Left ventricle myocardium inferior (tissue), 1 donor: ENCODE measurements around the gene KLHL6. TPM values are rescaled to one million over a fixed set of nuclear protein-coding genes. Genes with fewer than 3 reads are reported as not detected.
"Not testable (repeated sequence)": the region's sequence is repeated elsewhere in the genome, so short reads cannot be mapped to it uniquely, and the experiment has no call there.

Experiments
- DNase-seq: peaks from one replicate; pipeline ENCODE4 v3.0.0-alpha.2; 2020
- H3K27ac ChIP-seq: fragments of 200-600 bp; replicated peaks from 2 replicates; pipeline ENCODE4 v1.8.0; 2021
- H3K27me3 ChIP-seq: fragments of 200-600 bp; 2 replicates; pipeline ENCODE4 v1.8.0; 2021; ENCODE audit warnings: low read depth
- H3K36me3 ChIP-seq: fragments of 200-600 bp; 2 replicates; pipeline ENCODE4 v1.8.0; 2021
- H3K4me1 ChIP-seq: fragments of 200-600 bp; 2 replicates; pipeline ENCODE4 v1.8.0; 2021
- H3K4me3 ChIP-seq: fragments of 200-600 bp; 2 replicates; pipeline ENCODE4 v1.8.0; 2021; ENCODE audit warnings: mild to moderate bottlenecking, moderate library complexity
- H3K9me3 ChIP-seq: fragments of 200-600 bp; replicated peaks from 2 replicates; pipeline ENCODE4 v1.8.0; 2021
- CTCF ChIP-seq: fragments of 200-600 bp; IDR thresholded peaks from 2 replicates; pipeline ENCODE4 v1.8.0; 2021; ENCODE audit warnings: antibody characterized with exemption, mild to moderate bottlenecking, borderline replicate concordance
- intact Hi-C: fragments of 100-400 bp; cut with micrococcal nuclease; formaldehyde crosslinking; loops from one replicate; pipeline ENCODE4 v1.11.0; 2022
- total RNA-seq: library from RNA; stranded (reverse); fragmentation: NEBNext Ultra II Directional; extraction: Animal tissue kit (Norgen Biotek cat#: 25700); gene quantifications from one replicate; pipeline ENCODE4 v1.2.1, GENCODE V29; 2021
- donor health status: DM: no; HTN: yes; CAD: no; lungs with severe emphysema.

Gene KLHL6
- total RNA-seq, 1 donor from 2014 or later = 0.69 TPM

- no peak for TF ChIP-seq CTCF
- Histone ChIP-seq H3K4me1 (peaks cover 31% of the 10 kb centered on the region), H3K36me3 (no peaks in the 10 kb centered on the region), H3K27me3 (no peaks in the 10 kb centered on the region), H3K9me3 (no peaks in the 10 kb centered on the region), H3K4me3 (no peak overlapping the region), H3K27ac (no peak overlapping the region)
- no peak for DNase-seq
- intact Hi-C loops = no loop called here
These were observed 42.3 kb downstream of the KLHL6 start for GRCh38 chr3:183513046-183513706.

- H3K36me3 ChIP-seq, H3K4me3 ChIP-seq, H3K27me3 ChIP-seq, intact Hi-C loops, H3K9me3 ChIP-seq, DNase-seq: not testable (repeated sequence)
- H3K4me1 ChIP-seq = peaks cover 29% of the 10 kb centered on the region
- peak overlapping the region; percentile 32 for H3K27ac ChIP-seq
These were observed 44.0 kb downstream of the KLHL6 start for GRCh38 chr3:183511286-183512131.

- intact Hi-C loops = no loop called here
- DNase-seq = no peak
- peaks cover 12% of the 10 kb centered on the region for H3K36me3 ChIP-seq
- H3K9me3 ChIP-seq = peaks cover 22% of the 10 kb centered on the region
- H3K27me3 ChIP-seq = no peaks in the 10 kb centered on the region
- H3K27ac ChIP-seq = no peak overlapping the region
- H3K4me1 ChIP-seq = peaks cover 24% of the 10 kb centered on the region
- TF ChIP-seq CTCF = no peak
- no peak overlapping the region for H3K4me3 ChIP-seq
These were observed 46.7 kb downstream of the KLHL6 start for GRCh38 chr3:183508821-183509220.

GRCh38 chr3:183507551-183507950 lies 48.0 kb downstream of the KLHL6 start:
- H3K27me3 ChIP-seq = no peaks in the 10 kb centered on the region
- H3K9me3 ChIP-seq = peaks cover 22% of the 10 kb centered on the region
- no peak for DNase-seq
- peaks cover 18% of the 10 kb centered on the region for H3K4me1 ChIP-seq
- no peak overlapping the region for H3K27ac ChIP-seq
- no peak for TF ChIP-seq CTCF
- intact Hi-C loops = no loop called here
- H3K4me3 ChIP-seq = no peak overlapping the region
- peaks cover 12% of the 10 kb centered on the region for H3K36me3 ChIP-seq

GRCh38 chr3:183506674-183507320 lies 48.7 kb downstream of the KLHL6 start:
- Histone ChIP-seq H3K4me3 (no peak overlapping the region), H3K9me3 (peaks cover 22% of the 10 kb centered on the region), H3K4me1 (peaks cover 12% of the 10 kb centered on the region), H3K36me3 (peaks cover 12% of the 10 kb centered on the region), H3K27me3 (no peaks in the 10 kb centered on the region), H3K27ac (no peak overlapping the region)
- DNase-seq = no peak
- no peak for TF ChIP-seq CTCF
- intact Hi-C loops = no loop called here

GRCh38 chr3:183504597-183504996 lies 50.9 kb downstream of the KLHL6 start:
- H3K9me3 ChIP-seq = peaks cover 22% of the 10 kb centered on the region
- no peak overlapping the region for H3K4me3 ChIP-seq
- intact Hi-C loops = no loop called here
- no peak for DNase-seq
- no peaks in the 10 kb centered on the region for H3K27me3 ChIP-seq
- H3K36me3 ChIP-seq = peaks cover 12% of the 10 kb centered on the region
- no peak for TF ChIP-seq CTCF
- H3K4me1 ChIP-seq = no peaks in the 10 kb centered on the region
- no peak overlapping the region for H3K27ac ChIP-seq
